ENCODE data around the gene SORCS2. TPM values are rescaled to one million over a fixed set of nuclear protein-coding genes. Genes with fewer than 3 reads are reported as not detected.

Gene SORCS2
- total and polyA plus RNA-seq, 2 donors (not counting 1 experiment from before 2014, with no cell fraction given) = not detected

GRCh38 chr4:7501314-7501713, 309.0 kb downstream of the SORCS2 start:
- Mint-ChIP-seq H3K27me3 (peaks cover 12% of the 10 kb centered on the region), H3K27ac (no peak overlapping the region), H3K4me1 (no peaks in the 10 kb centered on the region), H3K9me3 (ENCODE audit: insufficient read depth) (no peaks in the 10 kb centered on the region), H3K4me3 (no peak overlapping the region)
- Histone ChIP-seq H3K4me3 (ENCODE audit: control extremely low read depth in 1 of 5, extremely low read depth in 1 of 5, insufficient read depth in 1 of 5, low read depth in 2 of 5, low read length in 4 of 5) (no peak overlapping the region), H3K27me3 (replicated peaks in 1 of 4; ENCODE audit: control extremely low read depth in 1 of 4, control insufficient read depth in 3 of 4, insufficient read depth in 4 of 4, low read length in 3 of 4) (no peaks in the 10 kb centered on the region), H3K9me3 (ENCODE audit: control extremely low read depth in 1 of 3, control insufficient read depth in 2 of 3, insufficient read depth in 1 of 3, low read length in 2 of 3) (peaks cover 0 to 4% (median 0%) of the 10 kb centered on the region in 3 donors), H3K4me2 (replicated peaks; ENCODE audit: low read depth, low read length, poor library complexity, severe bottlenecking) (no peak overlapping the region), H3K36me3 (replicated peaks in 1 of 2; ENCODE audit: control extremely low read depth in 1 of 2, control insufficient read depth in 1 of 2, extremely low read depth in 1 of 2, insufficient read depth in 2 of 2, low read length in 1 of 2) (no peaks in the 10 kb centered on the region), H2AFZ (ENCODE audit: insufficient read depth, low read depth, low read length, poor library complexity, severe bottlenecking) (no peak overlapping the region), H3K79me2 (ENCODE audit: control insufficient read depth, insufficient read depth, low read length) (no peaks in the 10 kb centered on the region), H3K9ac (ENCODE audit: low read length) (no peak overlapping the region), H3K4me1 (ENCODE audit: control insufficient read depth in 2 of 2, insufficient read depth in 2 of 2, low read length in 2 of 2) (no peaks in the 10 kb centered on the region), H4K20me1 (ENCODE audit: control insufficient read depth, insufficient read depth, low read length, poor library complexity, severe bottlenecking) (no peaks in the 10 kb centered on the region), H3K27ac (ENCODE audit: low read length in 2 of 2) (no peak overlapping the region)
- POLR2A ChIA-PET = no interaction called here
- DNase-seq (no peak), ATAC-seq (ENCODE audit: low read depth) (no peak)
- CTCF ChIA-PET = no interaction called here
- TF ChIP-seq CTCF (IDR thresholded peaks at IDR 0.05) (no peak), EZH2 (IDR thresholded peaks at IDR 0.05; ENCODE audit: borderline replicate concordance, insufficient read depth, low read depth, low read length, poor library complexity, severe bottlenecking) (no peak)
- WGBS (ENCODE audit: insufficient coverage) = 72% methylated on average over 6 of the region's 11 CpGs
- intact Hi-C loops (cut with micrococcal nuclease) = no loop called here

GRCh38 chr4:7501873-7502272, 309.5 kb downstream of the SORCS2 start:
- Histone ChIP-seq H3K27me3 (replicated peaks in 1 of 4; ENCODE audit: control extremely low read depth in 1 of 4, control insufficient read depth in 3 of 4, insufficient read depth in 4 of 4, low read length in 3 of 4) (no peaks in the 10 kb centered on the region), H3K4me1 (ENCODE audit: control insufficient read depth in 2 of 2, insufficient read depth in 2 of 2, low read length in 2 of 2) (no peaks in the 10 kb centered on the region), H2AFZ (ENCODE audit: insufficient read depth, low read depth, low read length, poor library complexity, severe bottlenecking) (no peak overlapping the region), H4K20me1 (ENCODE audit: control insufficient read depth, insufficient read depth, low read length, poor library complexity, severe bottlenecking) (no peaks in the 10 kb centered on the region), H3K4me2 (replicated peaks; ENCODE audit: low read depth, low read length, poor library complexity, severe bottlenecking) (no peak overlapping the region), H3K36me3 (replicated peaks in 1 of 2; ENCODE audit: control extremely low read depth in 1 of 2, control insufficient read depth in 1 of 2, extremely low read depth in 1 of 2, insufficient read depth in 2 of 2, low read length in 1 of 2) (no peaks in the 10 kb centered on the region), H3K9ac (ENCODE audit: low read length) (no peak overlapping the region), H3K9me3 (ENCODE audit: control extremely low read depth in 1 of 3, control insufficient read depth in 2 of 3, insufficient read depth in 1 of 3, low read length in 2 of 3) (peaks cover 0 to 4% (median 0%) of the 10 kb centered on the region in 3 donors), H3K27ac (ENCODE audit: low read length in 2 of 2) (no peak overlapping the region), H3K79me2 (ENCODE audit: control insufficient read depth, insufficient read depth, low read length) (no peaks in the 10 kb centered on the region), H3K4me3 (ENCODE audit: control extremely low read depth in 1 of 5, extremely low read depth in 1 of 5, insufficient read depth in 1 of 5, low read depth in 2 of 5, low read length in 4 of 5) (no peak overlapping the region)
- H3K4me3 Mint-ChIP-seq = no peak overlapping the region
- H3K9me3 Mint-ChIP-seq (ENCODE audit: insufficient read depth) = no peaks in the 10 kb centered on the region
- DNase-seq (no peak), ATAC-seq (ENCODE audit: low read depth) (no peak)
- 66% methylated on average over 11 of the region's 11 CpGs for WGBS (ENCODE audit: insufficient coverage)
- CTCF ChIA-PET = no interaction called here
- intact Hi-C loops (cut with micrococcal nuclease) = no loop called here
- H3K27me3 Mint-ChIP-seq = peaks cover 16% of the 10 kb centered on the region
- POLR2A ChIA-PET = no interaction called here
- H3K4me1 Mint-ChIP-seq = peaks cover 1% of the 10 kb centered on the region
- no peak for TF ChIP-seq EZH2 (IDR thresholded peaks at IDR 0.05; ENCODE audit: borderline replicate concordance, insufficient read depth, low read depth, low read length, poor library complexity, severe bottlenecking)
- TF ChIP-seq CTCF (IDR thresholded peaks at IDR 0.05) = no peak
- no peak overlapping the region for H3K27ac Mint-ChIP-seq
